HEK293 (cell line): ENCODE data around the gene CRTC1.

Experiments used
- YY1 ChIP-seq: fragments of 450-650 bp; formaldehyde crosslinking; IDR thresholded peaks from 2 replicates; pipeline ENCODE4 v1.5.1; 2018; ENCODE audit warnings: missing biosample characterization, missing genetic modification characterization
- ZBTB17 ChIP-seq: fragments of 450-650 bp; formaldehyde crosslinking; IDR thresholded peaks from 2 replicates; pipeline ENCODE4 v1.5.1; 2016; ENCODE audit warnings: missing biosample characterization, missing genetic modification characterization
- ZNF302 ChIP-seq: fragments of 450-650 bp; formaldehyde crosslinking; IDR thresholded peaks from 2 replicates; pipeline ENCODE4 v1.5.1; 2016; ENCODE audit warnings: missing biosample characterization, missing genetic modification characterization, low read depth
- ZNF391 ChIP-seq: fragments of 450-650 bp; formaldehyde crosslinking; IDR thresholded peaks from 2 replicates; pipeline ENCODE4 v1.5.1; 2016; ENCODE audit warnings: low read depth, missing biosample characterization, missing genetic modification characterization, borderline replicate concordance
- ZNF530 ChIP-seq: fragments of 450-650 bp; formaldehyde crosslinking; IDR thresholded peaks from 2 replicates; pipeline ENCODE4 v1.5.1; 2016; ENCODE audit warnings: low read depth, missing biosample characterization, missing genetic modification characterization
- ZNF555 ChIP-seq: fragments of 450-650 bp; formaldehyde crosslinking; conservative IDR thresholded peaks from 2 replicates; pipeline ENCODE4 v1.5.1; 2017; ENCODE audit warnings: missing biosample characterization, mild to moderate bottlenecking, missing genetic modification characterization, inconsistent platforms
- ZNF558 ChIP-seq: fragments of 450-650 bp; formaldehyde crosslinking; IDR thresholded peaks from 2 replicates; pipeline ENCODE4 v1.5.1; 2016; ENCODE audit warnings: missing biosample characterization, missing genetic modification characterization
- ZNF560 ChIP-seq: fragments of 450-650 bp; formaldehyde crosslinking; IDR thresholded peaks from 2 replicates; pipeline ENCODE4 v1.5.1; 2017; ENCODE audit warnings: missing biosample characterization, missing genetic modification characterization, borderline replicate concordance
- ZNF76 ChIP-seq: fragments of 450-650 bp; formaldehyde crosslinking; IDR thresholded peaks from 2 replicates; pipeline ENCODE4; 2016; ENCODE audit warnings: low read depth, missing biosample characterization, missing genetic modification characterization, borderline replicate concordance
- TF ChIP-seq, protein P1 (sequence below): fragments of 450-650 bp; formaldehyde crosslinking; IDR thresholded peaks from 2 replicates; pipeline ENCODE4 v1.5.1; 2016; ENCODE audit warnings: missing biosample characterization, missing genetic modification characterization
- TF ChIP-seq, protein P2 (sequence below): fragments of 450-650 bp; formaldehyde crosslinking; IDR thresholded peaks from 2 replicates; pipeline ENCODE4 v1.5.1; 2016; ENCODE audit warnings: missing biosample characterization, missing genetic modification characterization, borderline replicate concordance
- TF ChIP-seq, protein P3 (sequence below): fragments of 450-650 bp; formaldehyde crosslinking; IDR thresholded peaks from 2 replicates; pipeline ENCODE4 v1.5.1; 2016; ENCODE audit warnings: missing biosample characterization, missing genetic modification characterization

DNA sequence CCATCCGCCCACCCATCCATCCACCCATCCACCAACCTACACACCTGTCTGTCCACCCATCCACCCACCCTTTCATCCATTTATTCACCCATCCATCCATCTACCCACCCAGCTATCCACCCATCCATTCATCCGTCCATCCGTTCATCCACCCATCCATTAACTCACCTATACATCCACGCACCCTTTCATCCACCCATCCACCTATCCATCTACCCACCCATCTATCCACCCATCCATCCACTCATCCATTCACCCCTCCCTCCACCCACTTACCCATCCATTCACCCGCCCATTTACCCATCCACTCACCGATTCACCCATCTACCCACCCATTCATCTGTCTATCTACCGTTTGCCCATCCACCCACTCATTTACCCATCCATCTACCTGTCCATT is 29.0 kb upstream of the CRTC1 start:
- no peak for TF ChIP-seq ZNF76 (tag by site-specific recombination)
- TF ChIP-seq, protein P1, sequence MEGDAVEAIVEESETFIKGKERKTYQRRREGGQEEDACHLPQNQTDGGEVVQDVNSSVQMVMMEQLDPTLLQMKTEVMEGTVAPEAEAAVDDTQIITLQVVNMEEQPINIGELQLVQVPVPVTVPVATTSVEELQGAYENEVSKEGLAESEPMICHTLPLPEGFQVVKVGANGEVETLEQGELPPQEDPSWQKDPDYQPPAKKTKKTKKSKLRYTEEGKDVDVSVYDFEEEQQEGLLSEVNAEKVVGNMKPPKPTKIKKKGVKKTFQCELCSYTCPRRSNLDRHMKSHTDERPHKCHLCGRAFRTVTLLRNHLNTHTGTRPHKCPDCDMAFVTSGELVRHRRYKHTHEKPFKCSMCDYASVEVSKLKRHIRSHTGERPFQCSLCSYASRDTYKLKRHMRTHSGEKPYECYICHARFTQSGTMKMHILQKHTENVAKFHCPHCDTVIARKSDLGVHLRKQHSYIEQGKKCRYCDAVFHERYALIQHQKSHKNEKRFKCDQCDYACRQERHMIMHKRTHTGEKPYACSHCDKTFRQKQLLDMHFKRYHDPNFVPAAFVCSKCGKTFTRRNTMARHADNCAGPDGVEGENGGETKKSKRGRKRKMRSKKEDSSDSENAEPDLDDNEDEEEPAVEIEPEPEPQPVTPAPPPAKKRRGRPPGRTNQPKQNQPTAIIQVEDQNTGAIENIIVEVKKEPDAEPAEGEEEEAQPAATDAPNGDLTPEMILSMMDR (tag by site-specific recombination) = no peak
- no peak for TF ChIP-seq ZNF560 (tag by site-specific recombination)
- TF ChIP-seq ZNF302 = no peak
- TF ChIP-seq, protein P2, sequence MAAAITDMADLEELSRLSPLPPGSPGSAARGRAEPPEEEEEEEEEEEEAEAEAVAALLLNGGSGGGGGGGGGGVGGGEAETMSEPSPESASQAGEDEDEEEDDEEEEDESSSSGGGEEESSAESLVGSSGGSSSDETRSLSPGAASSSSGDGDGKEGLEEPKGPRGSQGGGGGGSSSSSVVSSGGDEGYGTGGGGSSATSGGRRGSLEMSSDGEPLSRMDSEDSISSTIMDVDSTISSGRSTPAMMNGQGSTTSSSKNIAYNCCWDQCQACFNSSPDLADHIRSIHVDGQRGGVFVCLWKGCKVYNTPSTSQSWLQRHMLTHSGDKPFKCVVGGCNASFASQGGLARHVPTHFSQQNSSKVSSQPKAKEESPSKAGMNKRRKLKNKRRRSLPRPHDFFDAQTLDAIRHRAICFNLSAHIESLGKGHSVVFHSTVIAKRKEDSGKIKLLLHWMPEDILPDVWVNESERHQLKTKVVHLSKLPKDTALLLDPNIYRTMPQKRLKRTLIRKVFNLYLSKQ = no peak
- TF ChIP-seq ZBTB17 (tag by site-specific recombination) = peak; percentile 81
- no peak for TF ChIP-seq YY1 (tag by site-specific recombination)
- no peak for TF ChIP-seq ZNF555
- TF ChIP-seq, protein P3, sequence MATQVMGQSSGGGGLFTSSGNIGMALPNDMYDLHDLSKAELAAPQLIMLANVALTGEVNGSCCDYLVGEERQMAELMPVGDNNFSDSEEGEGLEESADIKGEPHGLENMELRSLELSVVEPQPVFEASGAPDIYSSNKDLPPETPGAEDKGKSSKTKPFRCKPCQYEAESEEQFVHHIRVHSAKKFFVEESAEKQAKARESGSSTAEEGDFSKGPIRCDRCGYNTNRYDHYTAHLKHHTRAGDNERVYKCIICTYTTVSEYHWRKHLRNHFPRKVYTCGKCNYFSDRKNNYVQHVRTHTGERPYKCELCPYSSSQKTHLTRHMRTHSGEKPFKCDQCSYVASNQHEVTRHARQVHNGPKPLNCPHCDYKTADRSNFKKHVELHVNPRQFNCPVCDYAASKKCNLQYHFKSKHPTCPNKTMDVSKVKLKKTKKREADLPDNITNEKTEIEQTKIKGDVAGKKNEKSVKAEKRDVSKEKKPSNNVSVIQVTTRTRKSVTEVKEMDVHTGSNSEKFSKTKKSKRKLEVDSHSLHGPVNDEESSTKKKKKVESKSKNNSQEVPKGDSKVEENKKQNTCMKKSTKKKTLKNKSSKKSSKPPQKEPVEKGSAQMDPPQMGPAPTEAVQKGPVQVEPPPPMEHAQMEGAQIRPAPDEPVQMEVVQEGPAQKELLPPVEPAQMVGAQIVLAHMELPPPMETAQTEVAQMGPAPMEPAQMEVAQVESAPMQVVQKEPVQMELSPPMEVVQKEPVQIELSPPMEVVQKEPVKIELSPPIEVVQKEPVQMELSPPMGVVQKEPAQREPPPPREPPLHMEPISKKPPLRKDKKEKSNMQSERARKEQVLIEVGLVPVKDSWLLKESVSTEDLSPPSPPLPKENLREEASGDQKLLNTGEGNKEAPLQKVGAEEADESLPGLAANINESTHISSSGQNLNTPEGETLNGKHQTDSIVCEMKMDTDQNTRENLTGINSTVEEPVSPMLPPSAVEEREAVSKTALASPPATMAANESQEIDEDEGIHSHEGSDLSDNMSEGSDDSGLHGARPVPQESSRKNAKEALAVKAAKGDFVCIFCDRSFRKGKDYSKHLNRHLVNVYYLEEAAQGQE (tag by site-specific recombination) = no peak
- no peak for TF ChIP-seq ZNF558 (tag by site-specific recombination)
- TF ChIP-seq ZNF391 (tag by site-specific recombination) = no peak
- no peak for TF ChIP-seq ZNF530 (tag by site-specific recombination)
